ENCODE data around the gene RCSD1. TPM values are rescaled to one million over a fixed set of nuclear protein-coding genes. Genes with fewer than 3 reads are reported as not detected.

Gene RCSD1
- total RNA-seq, 2 donors from 2014 or later: 28.2 to 65.6 TPM

GRCh38 chr1:167630568-167631385, 745 bp downstream of the RCSD1 start:
- Mint-ChIP-seq H3K27ac (peak overlapping the region; percentile 96 to 97), H3K36me3 (peaks cover 31 to 59% of the 10 kb centered on the region in 2 donors), H3K9me3 (peaks cover 0 to 3% of the 10 kb centered on the region in 2 donors)
- peak in 1 of 2 donors; percentile 69 for DNase-seq (ENCODE audit: low spot score in 2 of 2)
- peak; percentile 10 to 33 for ATAC-seq

GRCh38 chr1:167631386-167631935, 1.4 kb downstream of the RCSD1 start:
- H3K27ac Mint-ChIP-seq: peak overlapping the region; percentile 96 to 97
- H3K9me3 Mint-ChIP-seq: no peaks in the 10 kb centered on the region
- DNase-seq (ENCODE audit: low spot score in 2 of 2) (no peak), ATAC-seq (no peak)
- peaks cover 31 to 56% of the 10 kb centered on the region in 2 donors for H3K36me3 Mint-ChIP-seq

DNA sequence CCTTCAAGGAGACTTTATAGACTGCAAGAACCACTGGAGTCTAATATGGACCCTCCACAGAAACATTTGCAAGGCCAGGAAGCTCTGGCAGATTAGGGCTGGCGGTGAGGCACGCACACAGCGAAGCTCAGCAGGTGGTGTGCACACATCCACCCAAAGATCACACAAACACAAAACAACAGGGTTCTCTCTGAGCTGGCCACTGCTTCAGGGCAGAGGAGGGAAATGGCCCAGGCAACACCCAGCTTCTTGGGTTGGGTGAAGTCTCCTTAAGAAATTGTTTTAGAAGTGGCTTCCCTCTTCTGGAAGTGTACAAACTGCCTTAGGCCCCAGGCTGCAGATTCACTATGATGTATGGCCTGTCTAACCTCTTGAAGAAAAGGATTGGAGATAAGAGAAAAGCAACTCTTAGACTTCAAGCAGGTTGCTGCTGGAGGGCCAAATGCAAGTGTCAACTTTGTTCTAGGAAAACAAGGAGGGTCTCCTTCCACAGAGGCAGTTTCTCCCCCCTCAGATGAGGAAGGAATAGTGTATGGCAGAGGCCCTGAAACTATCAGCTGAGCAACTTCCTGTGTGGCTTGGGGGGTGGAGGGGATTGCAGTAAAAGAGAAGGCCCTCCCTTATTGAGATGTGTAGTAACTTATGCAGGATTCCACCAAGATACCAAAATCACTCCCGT, 2.0 kb downstream of the RCSD1 start:
- Mint-ChIP-seq H3K36me3 (peaks cover 31 to 56% of the 10 kb centered on the region in 2 donors), H3K27ac (peak overlapping the region; percentile 96 to 97), H3K9me3 (no peaks in the 10 kb centered on the region)
- ATAC-seq: no peak
- no peak for DNase-seq (ENCODE audit: low spot score in 2 of 2)

- no peak for DNase-seq (ENCODE audit: low spot score in 2 of 2)
These were observed 3.4 kb downstream of the RCSD1 start for GRCh38 chr1:167633258-167633944.

DNA sequence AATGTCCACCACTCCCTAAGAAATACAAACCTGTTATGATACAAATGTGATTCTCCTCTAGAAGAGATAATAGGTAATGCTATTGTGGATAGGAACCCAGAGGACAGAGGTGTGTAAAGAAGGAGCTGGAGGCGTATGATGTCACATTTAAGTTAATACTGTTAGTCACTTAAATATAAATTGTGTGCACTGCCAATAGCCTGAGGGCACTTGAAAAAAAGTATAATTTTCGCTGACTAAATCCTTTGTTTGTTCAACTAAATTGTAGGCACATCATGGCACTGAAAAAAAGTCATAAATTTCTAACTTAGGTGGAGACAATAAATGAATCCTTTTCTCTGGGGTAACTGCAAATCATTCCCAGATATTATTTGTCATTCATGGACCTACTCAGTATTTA, 4.4 kb downstream of the RCSD1 start:
- H3K9me3 Mint-ChIP-seq: no peaks in the 10 kb centered on the region
- ATAC-seq (no peak), DNase-seq (ENCODE audit: low spot score in 2 of 2) (no peak)
- H3K27ac Mint-ChIP-seq: peak overlapping the region in 1 of 2 donors; percentile 96
- peaks cover 25 to 61% of the 10 kb centered on the region in 2 donors for H3K36me3 Mint-ChIP-seq

More at GRCh38 chr1:167633258-167633944, 3.4 kb downstream of the RCSD1 start:
- H3K27ac Mint-ChIP-seq: peak overlapping the region; percentile 63 to 96
- no peaks in the 10 kb centered on the region for H3K9me3 Mint-ChIP-seq
- no peak for ATAC-seq
- H3K36me3 Mint-ChIP-seq: peaks cover 31 to 63% of the 10 kb centered on the region in 2 donors

GRCh38 chr1:167635156-167635648, 5.2 kb downstream of the RCSD1 start:
- Mint-ChIP-seq H3K9me3 (no peaks in the 10 kb centered on the region), H3K36me3 (peaks cover 21 to 63% of the 10 kb centered on the region in 2 donors), H3K27ac (no peak overlapping the region)
- ATAC-seq (no peak), DNase-seq (ENCODE audit: low spot score in 2 of 2) (no peak)

GRCh38 chr1:167635941-167636340, 5.9 kb downstream of the RCSD1 start:
- peak overlapping the region in 1 of 2 donors; percentile 47 for H3K27ac Mint-ChIP-seq
- ATAC-seq: no peak
- H3K9me3 Mint-ChIP-seq: no peaks in the 10 kb centered on the region
- peaks cover 15 to 65% of the 10 kb centered on the region in 2 donors for H3K36me3 Mint-ChIP-seq
- no peak for DNase-seq (ENCODE audit: low spot score in 2 of 2)

GRCh38 chr1:167638064-167638463, 8.0 kb downstream of the RCSD1 start:
- Mint-ChIP-seq H3K36me3 (peaks cover 7 to 56% of the 10 kb centered on the region in 2 donors), H3K9me3 (no peaks in the 10 kb centered on the region)
- ATAC-seq: no peak

DNA sequence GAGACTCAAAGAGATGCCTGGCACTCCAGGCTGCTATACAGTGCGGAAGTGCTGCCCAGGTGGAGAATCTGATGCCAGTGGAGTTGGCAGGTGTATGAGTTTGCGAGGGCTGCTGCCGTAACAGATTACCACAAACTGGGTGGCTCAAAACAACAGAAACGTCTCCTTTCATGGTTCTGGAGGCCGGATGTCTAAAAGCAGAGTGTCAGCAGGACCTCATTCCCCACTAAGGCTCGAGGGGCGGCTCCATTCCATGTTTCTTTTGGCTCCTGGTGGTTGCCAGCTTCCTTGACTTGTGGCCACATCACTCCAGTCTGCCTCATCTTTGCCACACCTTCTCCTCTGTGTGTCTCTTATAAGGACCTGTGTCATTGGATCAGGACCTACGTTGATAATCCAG, 10.0 kb downstream of the RCSD1 start:
- Mint-ChIP-seq H3K36me3 (peaks cover 7 to 36% of the 10 kb centered on the region in 2 donors), H3K27ac (peak overlapping the region in 1 of 2 donors; percentile 7), H3K9me3 (no peaks in the 10 kb centered on the region)
- DNase-seq (ENCODE audit: low spot score in 2 of 2) (no peak), ATAC-seq (no peak)

More at GRCh38 chr1:167638064-167638463, 8.0 kb downstream of the RCSD1 start:
- no peak for DNase-seq (ENCODE audit: low spot score in 2 of 2)
- H3K27ac Mint-ChIP-seq: peak overlapping the region in 1 of 2 donors; percentile 82

GRCh38 chr1:167641786-167642500, 11.9 kb downstream of the RCSD1 start:
- H3K36me3 Mint-ChIP-seq: peaks cover 7 to 35% of the 10 kb centered on the region in 2 donors
- H3K9me3 Mint-ChIP-seq: no peaks in the 10 kb centered on the region
- peak overlapping the region; percentile 50 to 79 for H3K27ac Mint-ChIP-seq
- ATAC-seq (peak in 1 of 2 donors; percentile 28), DNase-seq (ENCODE audit: low spot score in 2 of 2) (no peak)

GRCh38 chr1:167642501-167642826, 12.4 kb downstream of the RCSD1 start:
- Mint-ChIP-seq H3K36me3 (peaks cover 7 to 35% of the 10 kb centered on the region in 2 donors), H3K9me3 (no peaks in the 10 kb centered on the region), H3K27ac (peak overlapping the region in 1 of 2 donors; percentile 79)
- ATAC-seq (no peak), DNase-seq (ENCODE audit: low spot score in 2 of 2) (no peak)

DNA sequence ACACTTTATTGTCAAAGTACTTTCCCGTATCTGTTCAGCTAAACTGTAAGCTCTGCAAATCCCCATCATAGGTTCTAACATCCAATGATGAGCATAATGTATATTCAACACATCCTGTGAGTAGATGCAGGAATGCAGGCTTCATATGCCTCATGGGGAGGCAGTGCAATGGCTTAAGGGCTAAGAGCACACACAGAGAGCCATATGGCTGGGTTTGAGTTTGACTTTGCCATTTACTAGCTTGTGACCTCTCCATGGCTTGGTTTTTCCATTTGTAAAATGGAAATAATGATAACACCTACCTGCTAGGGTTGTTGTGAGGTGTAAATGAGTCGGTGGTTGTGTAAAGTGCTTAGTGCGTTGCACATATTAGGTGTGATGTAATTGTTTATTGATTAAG, 13.4 kb downstream of the RCSD1 start:
- ATAC-seq (peak; percentile 35 to 48), DNase-seq (ENCODE audit: low spot score in 2 of 2) (no peak)
- Mint-ChIP-seq H3K9me3 (no peaks in the 10 kb centered on the region), H3K36me3 (peaks cover 7 to 30% of the 10 kb centered on the region in 2 donors), H3K27ac (peak overlapping the region; percentile 78 to 79)

DNA sequence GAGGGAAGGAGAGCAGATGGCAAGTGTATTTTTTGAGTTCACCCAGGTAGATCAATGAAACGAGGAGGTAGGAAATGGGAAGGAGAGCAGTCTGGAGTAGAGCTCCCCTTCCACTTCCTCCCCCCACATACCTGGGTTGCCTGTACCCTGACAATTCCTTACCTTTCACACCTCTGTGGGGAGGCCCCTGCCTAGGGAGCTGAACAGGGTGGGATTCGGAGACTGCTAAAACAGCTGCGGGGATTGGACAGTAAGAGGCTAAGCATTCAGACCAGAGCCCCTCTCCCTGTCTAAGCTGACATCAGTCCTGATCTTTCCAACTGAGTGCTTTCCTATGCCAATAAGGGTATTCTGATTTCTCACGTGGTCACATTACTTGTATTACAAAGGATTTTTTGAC, 14.5 kb downstream of the RCSD1 start:
- no peak for ATAC-seq
- H3K36me3 Mint-ChIP-seq: peaks cover 7 to 39% of the 10 kb centered on the region in 2 donors
- DNase-seq (ENCODE audit: low spot score in 2 of 2): no peak
- peak overlapping the region; percentile 0 to 5 for H3K27ac Mint-ChIP-seq
- no peaks in the 10 kb centered on the region for H3K9me3 Mint-ChIP-seq

DNA sequence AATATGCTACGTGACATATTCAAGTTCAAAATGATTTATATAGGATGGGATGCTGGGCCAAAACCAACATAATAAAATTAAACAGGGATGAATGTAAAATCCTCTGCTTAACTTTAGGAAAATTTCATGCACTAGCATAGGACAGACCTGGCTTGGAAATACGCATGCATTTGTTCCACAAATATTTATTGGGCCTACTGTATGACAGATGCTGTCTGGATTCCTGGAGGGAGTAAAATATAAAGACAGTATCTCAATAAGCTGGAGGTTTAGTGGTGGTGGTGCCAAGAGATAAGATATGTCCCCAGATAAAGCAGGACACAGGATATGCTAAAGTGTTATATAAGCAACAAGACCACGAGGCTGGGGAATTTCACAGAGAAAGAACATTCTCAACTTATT, 15.1 kb downstream of the RCSD1 start:
- no peak for DNase-seq (ENCODE audit: low spot score in 2 of 2)
- peak overlapping the region in 1 of 2 donors; percentile 0 for H3K27ac Mint-ChIP-seq

DNA sequence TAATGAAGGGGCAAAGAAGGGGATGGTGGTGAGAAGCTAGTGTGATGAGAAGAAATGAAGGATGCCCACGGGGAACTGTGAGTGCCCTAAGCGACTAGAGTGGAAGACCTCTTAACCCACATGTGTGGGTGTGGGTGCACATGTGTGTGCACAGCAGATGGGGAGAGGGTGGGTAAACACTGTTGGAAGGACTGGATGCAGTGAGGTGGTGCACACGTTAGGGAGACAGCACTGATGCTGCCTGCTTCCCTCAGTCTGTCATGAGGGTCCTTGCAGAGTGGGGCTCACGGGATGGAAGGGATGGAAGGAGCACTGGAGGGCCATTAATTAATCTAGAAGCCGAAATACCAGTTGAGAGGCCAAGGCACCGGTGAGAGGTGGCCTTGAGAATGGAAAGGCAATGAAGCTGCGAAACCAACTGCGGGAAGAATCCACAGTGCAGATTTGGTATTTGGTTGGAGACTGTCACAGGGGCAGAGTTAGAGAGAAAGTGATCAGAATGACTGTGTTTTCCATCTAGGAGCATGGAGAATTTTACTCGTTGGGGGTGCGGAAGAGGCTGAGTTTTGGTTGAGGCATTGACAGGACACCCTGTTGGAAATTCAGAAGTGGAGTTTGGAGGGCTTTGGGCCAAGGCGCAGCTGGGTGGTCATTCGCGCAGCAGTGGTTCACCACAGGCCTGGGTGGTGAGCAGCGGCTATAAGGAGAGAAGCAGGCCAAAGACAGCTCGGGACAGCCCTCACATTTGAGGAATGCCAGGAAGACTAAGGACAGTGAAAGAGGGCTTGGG, 15.8 kb downstream of the RCSD1 start:
- Mint-ChIP-seq H3K27ac (peak overlapping the region in 1 of 2 donors; percentile 0), H3K9me3 (no peaks in the 10 kb centered on the region), H3K36me3 (peaks cover 7 to 27% of the 10 kb centered on the region in 2 donors)
- ATAC-seq (no peak), DNase-seq (ENCODE audit: low spot score in 2 of 2) (no peak)

More for the DNA sequence above, 15.1 kb downstream of the RCSD1 start:
- H3K36me3 Mint-ChIP-seq: peaks cover 7 to 34% of the 10 kb centered on the region in 2 donors
- ATAC-seq: no peak
- H3K9me3 Mint-ChIP-seq: no peaks in the 10 kb centered on the region
